Inferior parietal cortex (tissue), 1 donor: ENCODE measurements around the gene ASPG.

Experiments
- DNase-seq: peaks from one replicate; pipeline ENCODE4 v3.0.0-alpha.2; 2016; ENCODE audit errors: extremely low spot score

The ASPG gene

GRCh38 chr14:104085032-104085888 lies at the start of gene ASPG:
Gene ASPG, plus strand, starts transcription at chr14:104085700. Its CDS starts 71 bp downstream, at chr14:104085771.
- no peak for DNase-seq

- DNase-seq, result no peak
These were observed 49.3 kb upstream of the ASPG start for GRCh38 chr14:104036212-104036611.

GRCh38 chr14:104037074-104037473 lies 48.4 kb upstream of the ASPG start:
- no peak for DNase-seq

- no peak for DNase-seq
These were observed 47.6 kb upstream of the ASPG start for GRCh38 chr14:104037903-104038302.

GRCh38 chr14:104039214-104039613 lies 46.3 kb upstream of the ASPG start:
- DNase-seq, result no peak

GRCh38 chr14:104040539-104040938 lies 45.0 kb upstream of the ASPG start:
- no peak for DNase-seq

- DNase-seq, result no peak
These were observed 43.9 kb upstream of the ASPG start for GRCh38 chr14:104041430-104042104.

- no peak for DNase-seq
These were observed 41.5 kb upstream of the ASPG start for GRCh38 chr14:104044016-104044415.

GRCh38 chr14:104047761-104048160 lies 37.7 kb upstream of the ASPG start:
- DNase-seq, result no peak

- peak; percentile 47 for DNase-seq
These were observed 36.6 kb upstream of the ASPG start for GRCh38 chr14:104048758-104049507.

GRCh38 chr14:104049576-104050240 lies 35.8 kb upstream of the ASPG start:
- no peak for DNase-seq

GRCh38 chr14:104051092-104051813 lies 34.2 kb upstream of the ASPG start:
- DNase-seq, result no peak

- no peak for DNase-seq
These were observed 31.1 kb upstream of the ASPG start for GRCh38 chr14:104054222-104054905.

GRCh38 chr14:104062281-104062680 lies 23.2 kb upstream of the ASPG start:
- no peak for DNase-seq

- no peak for DNase-seq
These were observed 21.5 kb upstream of the ASPG start for GRCh38 chr14:104064003-104064402.

GRCh38 chr14:104066279-104066678 lies 19.2 kb upstream of the ASPG start:
- no peak for DNase-seq

GRCh38 chr14:104066719-104067295 lies 18.7 kb upstream of the ASPG start:
- no peak for DNase-seq

GRCh38 chr14:104069541-104069940 lies 16.0 kb upstream of the ASPG start:
- no peak for DNase-seq

GRCh38 chr14:104072586-104072985 lies 12.9 kb upstream of the ASPG start:
- no peak for DNase-seq

GRCh38 chr14:104073764-104074163 lies 11.7 kb upstream of the ASPG start:
- DNase-seq, result no peak
